ENCODE data around the gene PRR20E.
"Not testable (repeated sequence)": the region's sequence is repeated elsewhere in the genome, so short reads cannot be mapped to it uniquely, and the experiment has no call there.

Gene PRR20E

GRCh38 chr13:57166897-57167296 is at the start of gene PRR20E:
Gene PRR20E (plus strand): TSS chr13:57167197. CDS start chr13:57167584, 387 bp downstream.
- not testable (repeated sequence) for DNase-seq (ENCODE audit: low read depth in 2 of 2, low spot score in 1 of 2)

- no peak for DNase-seq (ENCODE audit: low read depth in 2 of 2, low spot score in 1 of 2)
Measured at GRCh38 chr13:57123681-57124080, 43.3 kb upstream of the PRR20E start.

GRCh38 chr13:57128909-57129308 is 38.1 kb upstream of the PRR20E start:
- DNase-seq (ENCODE audit: low read depth in 2 of 2, low spot score in 1 of 2): no peak

GRCh38 chr13:57136093-57136492 is 30.9 kb upstream of the PRR20E start:
- DNase-seq (ENCODE audit: low read depth in 2 of 2, low spot score in 1 of 2): no peak

GRCh38 chr13:57137585-57137984 is 29.4 kb upstream of the PRR20E start:
- no peak for DNase-seq (ENCODE audit: low read depth in 2 of 2, low spot score in 1 of 2)

GRCh38 chr13:57138988-57139387 is 28.0 kb upstream of the PRR20E start:
- no peak for DNase-seq (ENCODE audit: low read depth in 2 of 2, low spot score in 1 of 2)

- DNase-seq (ENCODE audit: low read depth in 2 of 2, low spot score in 1 of 2): not testable (repeated sequence)
Measured at GRCh38 chr13:57139781-57140180, 27.2 kb upstream of the PRR20E start.

GRCh38 chr13:57140235-57140968 is 26.6 kb upstream of the PRR20E start, which contains the start of gene PRR20A:
Gene PRR20A (plus strand): TSS chr13:57140918. CDS start chr13:57141305, 387 bp downstream.
- not testable (repeated sequence) for DNase-seq (ENCODE audit: low read depth in 2 of 2, low spot score in 1 of 2)

GRCh38 chr13:57147188-57147587 is 19.8 kb upstream of the PRR20E start, which contains the start of gene PRR20B:
Gene PRR20B (plus strand): TSS chr13:57147488. CDS start chr13:57147875, 387 bp downstream.
- DNase-seq (ENCODE audit: low read depth in 2 of 2, low spot score in 1 of 2): not testable (repeated sequence)

- DNase-seq (ENCODE audit: low read depth in 2 of 2, low spot score in 1 of 2): not testable (repeated sequence)
Measured at GRCh38 chr13:57148106-57148505, 18.9 kb upstream of the PRR20E start.

- DNase-seq (ENCODE audit: low read depth in 2 of 2, low spot score in 1 of 2): not testable (repeated sequence)
Measured at GRCh38 chr13:57153761-57154160, 13.2 kb upstream of the PRR20E start, which contains the start of gene PRR20C. Gene PRR20C (plus strand): TSS chr13:57154061. CDS start chr13:57154448, 387 bp downstream.

GRCh38 chr13:57160332-57160731 is 6.7 kb upstream of the PRR20E start, which contains the start of gene PRR20D:
Gene PRR20D (plus strand): TSS chr13:57160632. CDS start chr13:57161019, 387 bp downstream.
- DNase-seq (ENCODE audit: low read depth in 2 of 2, low spot score in 1 of 2): not testable (repeated sequence)

- DNase-seq (ENCODE audit: low read depth in 2 of 2, low spot score in 1 of 2): no peak
Measured at GRCh38 chr13:57191667-57192066, 24.7 kb downstream of the PRR20E start.

- DNase-seq (ENCODE audit: low read depth in 2 of 2, low spot score in 1 of 2): no peak
Measured at GRCh38 chr13:57212989-57213388, 46.0 kb downstream of the PRR20E start.
